K562 (cell line): ENCODE measurements around the gene FRAT2. TPM values are rescaled to one million over a fixed set of nuclear protein-coding genes. Genes with fewer than 3 reads are reported as not detected.
A peak's percentile ranks its signal among the peaks of the same experiment; 100 is the strongest.

Experiments used
- ATAC-seq: fragments of 200-7000 bp; cut with Tn5 transposase; 3 replicates; pipeline ENCODE4 v1.9.1; 2020; ENCODE audit warnings: moderate library complexity
- BruUV-seq: library from RNA; stranded (reverse); fragments of 400-500 nt; replicated peaks from 2 replicates; lab custom pipeline; 2021; lab: Mats Ljungman, UMichigan
- CTCF ChIA-PET: fragments of 300-600 bp; formaldehyde crosslinking; extraction: SDS; loops from one replicate; lab custom pipeline; 2021; ENCODE audit warnings: low intra/inter-chr PET ratio; lab: Yijun Ruan, JAX
- POLR2A ChIA-PET: fragments of 300-600, 350-650 bp; sonication (Branson Sonifier 250); formaldehyde crosslinking; extraction: SDS; loops from one replicate; lab custom pipeline; 2021; ENCODE audit warnings: antibody characterized with exemption, inconsistent platforms; lab: Yijun Ruan, JAX
- DNase-seq, 4 experiments: peaks; one replicate each; pipeline versions ENCODE4 v3.0.0 to v3.0.0-alpha.2; 2011 to 2018; ENCODE audit warnings: low spot score in 3 of 4, mixed read lengths in 3 of 4; ENCODE audit errors: extremely low read depth in 1 of 4
- FAIRE-seq: peaks from 2 replicates; lab custom pipeline; 2011; peaks lifted over from hg19 to GRCh38; lab: Jason Lieb, UNC
- H2AFZ ChIP-seq: 2 replicates; pipeline ENCODE4 v1.6.0; 2011; ENCODE audit warnings: low read depth, low read length, control low read depth, inconsistent platforms
- H3K27ac ChIP-seq: fragments of 200-600 bp; 3 replicates; pipeline ENCODE4 v1.8.0; 2011; ENCODE audit warnings: low read depth, mild to moderate bottlenecking, control low read depth, inconsistent platforms, low read length, moderate library complexity, mixed read lengths; ENCODE audit errors: extremely low read depth
- H3K27me3 ChIP-seq, 2 experiments: fragments of 300-600 bp in 1 of 2; 2 replicates in 1 of 2; 3 replicates in 1 of 2; pipeline versions ENCODE4 v1.6.0 to v1.8.0; 2011; ENCODE audit warnings: inconsistent platforms in 2 of 2, low read length in 2 of 2, mild to moderate bottlenecking in 1 of 2, mixed read lengths in 1 of 2, moderate library complexity in 1 of 2; ENCODE audit not compliant: control insufficient read depth in 2 of 2, insufficient read depth in 2 of 2
- H3K36me3 ChIP-seq: fragments of 300-600 bp; 3 replicates; pipeline ENCODE4 v1.8.0; 2011; ENCODE audit warnings: mild to moderate bottlenecking, low read length, inconsistent platforms; ENCODE audit not compliant: control insufficient read depth, insufficient read depth
- H3K4me1 ChIP-seq, 2 experiments: fragments of 200-600 bp in 1 of 2; replicated peaks in 1 of 2; 2 replicates in 1 of 2; 3 replicates in 1 of 2; pipeline versions ENCODE4 v1.5.1 to v1.8.0; 2011; ENCODE audit warnings: inconsistent platforms in 2 of 2, low read length in 2 of 2, mild to moderate bottlenecking in 1 of 2, mixed read lengths in 1 of 2, moderate library complexity in 1 of 2; ENCODE audit not compliant: control insufficient read depth in 2 of 2, insufficient read depth in 2 of 2
- H3K4me2 ChIP-seq: 2 replicates; pipeline ENCODE4 v1.6.1; 2011; ENCODE audit warnings: low read length, control low read depth, inconsistent platforms, mixed read lengths; ENCODE audit not compliant: insufficient read depth
- H3K4me3 ChIP-seq: fragments of 200-600 bp; sonication (generic), shearing (Covaris generic); 2 replicates; pipeline ENCODE4 v1.5.1; 2016; ENCODE audit warnings: control low read depth, inconsistent platforms
- H3K79me2 ChIP-seq: fragments of 200-600 bp; 3 replicates; pipeline ENCODE4 v1.8.0; 2011; ENCODE audit warnings: low read length, inconsistent platforms; ENCODE audit not compliant: control insufficient read depth, insufficient read depth
- H3K9ac ChIP-seq, 2 experiments: 2 replicates each; pipeline versions ENCODE4 v1.6.0 to v1.6.1; 2011; ENCODE audit warnings: low read depth in 2 of 2, low read length in 2 of 2, control low read depth in 1 of 2, inconsistent platforms in 1 of 2, mild to moderate bottlenecking in 1 of 2, mixed read lengths in 1 of 2; ENCODE audit not compliant: insufficient read depth in 1 of 2
- H3K9me1 ChIP-seq: one replicate; pipeline ENCODE4 v1.6.0; 2011; ENCODE audit warnings: inconsistent platforms, mild to moderate bottlenecking, low read length, moderate library complexity; ENCODE audit not compliant: control insufficient read depth, insufficient read depth
- H3K9me3 ChIP-seq: replicated peaks from 2 replicates; pipeline ENCODE4 v1.5.1; 2011; ENCODE audit warnings: low read depth, low read length, inconsistent platforms; ENCODE audit not compliant: control insufficient read depth, insufficient read depth
- H4K20me1 ChIP-seq: replicated peaks from 2 replicates; pipeline ENCODE4 v1.6.1; 2011; ENCODE audit warnings: low read length, inconsistent platforms, mixed read lengths; ENCODE audit not compliant: control insufficient read depth, insufficient read depth
- POLR2G ChIP-seq: fragments of 200-400 bp; formaldehyde crosslinking; IDR thresholded peaks from 2 replicates; pipeline ENCODE4 v1.6.1; 2017; ENCODE audit warnings: low read depth, mild to moderate bottlenecking, antibody characterized with exemption, low read length, moderate library complexity
- PRDM10 ChIP-seq: fragments of 450-650 bp; IDR thresholded peaks from 2 replicates; pipeline ENCODE4 v1.6.1; 2018; ENCODE audit not compliant: partially characterized antibody
- RBFOX2 ChIP-seq: fragments of 200-400 bp; formaldehyde crosslinking; IDR thresholded peaks from 2 replicates; pipeline ENCODE4 v1.6.1; 2017; ENCODE audit warnings: low read depth, mild to moderate bottlenecking, low read length, moderate library complexity
- ZBTB33 ChIP-seq: sonication (generic); formaldehyde crosslinking; IDR thresholded peaks from 2 replicates; pipeline ENCODE4 v1.8.1; 2023; ENCODE audit warnings: mild to moderate bottlenecking, missing genetic modification reagents
- WGBS: fragments of 100-300 bp; shearing (Covaris generic); methylation state at CpG from one replicate; pipeline ENCODE4 v1.1.6; 2016; ENCODE audit warnings: low coverage, mixed read lengths; ENCODE audit not compliant: insufficient coverage; ENCODE audit errors: missing lambda C conversion rate; 5-methylcytosine and 5-hydroxymethylcytosine counted together
- in situ Hi-C: fragments of 300-500 bp; cut with MboI; formaldehyde crosslinking; loops from 4 replicates; pipeline ENCODE4 v1.15.0; 2018; ENCODE audit warnings: inconsistent platforms, mixed read lengths
- intact Hi-C: fragments of 100-400 bp; cut with micrococcal nuclease; formaldehyde crosslinking; loops from 2 replicates; pipeline ENCODE4 v1.14.2; 2022
- polyA plus RNA-seq, 8 experiments: library from polyadenylated mRNA; depleted of rRNA in 4 of 8; stranded (reverse) in 5 of 8; unstranded in 3 of 8; fragments of >200 nt; fragmentation: Nextera tagmentation in 2 of 8; fragmentation: Illumina TruSeq in 1 of 8; extraction: Ambion mirVana in 2 of 8; extraction: Trizol in 1 of 8; gene quantifications; 2 replicates each; pipeline versions ENCODE4 v1.2.1 to v1.2.3, GENCODE V29; 2011 to 2014; ENCODE audit warnings: inconsistent platforms in 1 of 8, missing spikeins in 1 of 8
- total RNA-seq, 7 experiments: library from RNA; depleted of rRNA in 6 of 7; stranded (reverse); fragments of >200 nt in 6 of 7; fragmentation: Illumina TruSeq in 2 of 7; extraction: Trizol in 2 of 7; gene quantifications; 2 replicates each; pipeline versions ENCODE4 v1.2.1 to v1.2.3, GENCODE V29; 2011 to 2021; ENCODE audit warnings: low replicate concordance in 1 of 7

The FRAT2 gene
- total and polyA plus RNA-seq, 9 of the 15 experiments (the other 6 are each of a cell fraction or from before 2014, with no cell fraction given): 4.3 to 31.7 (median 19.5) TPM

GRCh38 chr10:97321032-97321803 is 13.3 kb downstream of the FRAT2 start:
- Histone ChIP-seq H3K27me3 (no peaks in the 10 kb centered on the region), H3K36me3 (no peaks in the 10 kb centered on the region), H3K4me2 (0 out of 2 replicates have a peak overlapping the region, but pooled peaks have one; percentile 7), H3K9ac (peak overlapping the region in 1 of 2 experiments; percentile 26; a peak in 1 of 4 replicates), H3K9me3 (no peaks in the 10 kb centered on the region), H2AFZ (no peak overlapping the region), H3K4me1 (peaks cover 7 to 25% of the 10 kb centered on the region in 2 experiments), H3K79me2 (peaks cover 9% of the 10 kb centered on the region; the same call in 1 of the 3 replicates), H3K9me1 (no peaks in the 10 kb centered on the region), H3K27ac (no peak overlapping the region), H4K20me1 (no peaks in the 10 kb centered on the region), H3K4me3 (no peak overlapping the region)
- intact Hi-C loops: no loop called here
- ChIA-PET POLR2A (interaction anchor here (0.6 to 1.4 kb wide), 6 partner anchors 10 to 896 kb away, joined by 3 to 4 read pairs (median 3); no protein-coding TSS in a partner anchor), CTCF (no interaction called here)
- DNase-seq (no peak), FAIRE-seq (no peak), ATAC-seq (no peak)
- in situ Hi-C loops: no loop called here
- WGBS: 36% methylated on average over 5 of the region's 38 CpGs
- BruUV-seq: no TSS peak
- TF ChIP-seq PRDM10: no peak
- peak; percentile 86 for TF ChIP-seq ZBTB33 (CRISPR knock-in tag)
- TF ChIP-seq RBFOX2: 0 out of 2 replicates have a peak, but pooled peaks have one; percentile 29
- 0 out of 2 replicates have a peak, but pooled peaks have one; percentile 30 for TF ChIP-seq POLR2G
